DOHH2 (cell line): Measurements from ENCODE around the gene ITGAE.

Source experiments
- H3F3A ChIP-seq: fragments of 200-600 bp; sonication (generic), shearing (Covaris generic); 2 replicates; pipeline ENCODE4 v1.6.0; 2016; ENCODE audit warnings: antibody characterized with exemption, mild to moderate bottlenecking; ENCODE audit not compliant: control insufficient read depth, insufficient read depth
- H3K27ac ChIP-seq: fragments of 200-600 bp; sonication (generic); 2 replicates; pipeline ENCODE4 v1.5.1; 2014; ENCODE audit warnings: low read depth, mild to moderate bottlenecking, low read length, moderate library complexity
- H3K27me3 ChIP-seq: fragments of 200-600 bp; sonication (generic); 2 replicates; pipeline ENCODE4 v1.6.1; 2014; ENCODE audit warnings: mild to moderate bottlenecking, low read length, mixed read lengths; ENCODE audit not compliant: control insufficient read depth
- H3K36me3 ChIP-seq: fragments of 200-600 bp; sonication (generic); 2 replicates; pipeline ENCODE4 v1.6.1; 2014; ENCODE audit warnings: mild to moderate bottlenecking, low read length, moderate library complexity, mixed read lengths; ENCODE audit not compliant: control insufficient read depth
- H3K4me1 ChIP-seq: fragments of 200-600 bp; sonication (generic); 2 replicates; pipeline ENCODE4 v1.6.1; 2014; ENCODE audit warnings: mild to moderate bottlenecking, low read length, mixed read lengths; ENCODE audit not compliant: control insufficient read depth
- H3K4me2 ChIP-seq: fragments of 200-600 bp; sonication (generic); 2 replicates; pipeline ENCODE4 v1.6.0; 2014; ENCODE audit warnings: mild to moderate bottlenecking, low read length, moderate library complexity
- H3K4me3 ChIP-seq: fragments of 200-600 bp; sonication (generic); 2 replicates; pipeline ENCODE4 v1.5.1; 2014; ENCODE audit warnings: mild to moderate bottlenecking, low read length, mixed read lengths
- H3K79me2 ChIP-seq: fragments of 200-600 bp; sonication (generic); 2 replicates; pipeline ENCODE4 v1.6.1; 2014; ENCODE audit warnings: mild to moderate bottlenecking, low read length, mixed read lengths; ENCODE audit not compliant: control insufficient read depth
- H3K9me2 ChIP-seq: fragments of 200-600 bp; sonication (generic); replicated peaks from 2 replicates; pipeline ENCODE4 v1.6.1; 2014; ENCODE audit warnings: mild to moderate bottlenecking, low read length, mixed read lengths; ENCODE audit not compliant: control insufficient read depth
- H3K9me3 ChIP-seq: fragments of 200-600 bp; sonication (generic); 2 replicates; pipeline ENCODE4 v1.6.1; 2014; ENCODE audit warnings: antibody characterized with exemption, low read length, mixed read lengths; ENCODE audit not compliant: control insufficient read depth, insufficient read depth
- H4K20me1 ChIP-seq: fragments of 200-600 bp; sonication (generic); 2 replicates; pipeline ENCODE4 v1.6.0; 2014; ENCODE audit warnings: low read depth, mild to moderate bottlenecking, antibody characterized with exemption, low read length, moderate library complexity; ENCODE audit not compliant: control insufficient read depth, insufficient read depth
- CTCF ChIP-seq: fragments of 200-600 bp; sonication (generic); IDR thresholded peaks from one replicate; pipeline ENCODE4 v1.5.1; 2014; ENCODE audit warnings: antibody characterized with exemption, mild to moderate bottlenecking, low read depth, low read length; ENCODE audit not compliant: poor library complexity, severe bottlenecking
- EZH2phosphoT487 ChIP-seq: fragments of 200-600 bp; sonication (generic); IDR thresholded peaks from 2 replicates; pipeline ENCODE4 v1.6.1; 2017; ENCODE audit warnings: borderline replicate concordance, mild to moderate bottlenecking, antibody characterized with exemption, low read length, moderate library complexity, mixed read lengths

ITGAE gene

GRCh38 chr17:3809135-3809534, 8.1 kb upstream of the ITGAE start:
- Histone ChIP-seq H3K9me2 (no peaks in the 10 kb centered on the region), H3K27me3 (no peaks in the 10 kb centered on the region), H3K79me2 (peaks cover 22% of the 10 kb centered on the region), H3K9me3 (no peaks in the 10 kb centered on the region), H3K36me3 (peaks cover 51% of the 10 kb centered on the region), H3K4me3 (no peak overlapping the region), H4K20me1 (no peaks in the 10 kb centered on the region), H3F3A (peaks cover 27% of the 10 kb centered on the region), H3K4me1 (peaks cover 66% of the 10 kb centered on the region), H3K27ac (peak overlapping the region; percentile 85), H3K4me2 (peak overlapping the region; percentile 84)
- no peak for TF ChIP-seq CTCF
- no peak for TF ChIP-seq EZH2phosphoT487

- no peaks in the 10 kb centered on the region for H3K9me2 ChIP-seq
- H3K9me3 ChIP-seq, result no peaks in the 10 kb centered on the region
- no peaks in the 10 kb centered on the region for H4K20me1 ChIP-seq
- peaks cover 70% of the 10 kb centered on the region for H3K4me1 ChIP-seq
- H3K27ac ChIP-seq, result peak overlapping the region; percentile 85
- peak overlapping the region; percentile 12; the same call in 1 of the 2 replicates for H3K4me3 ChIP-seq
- peaks cover 22% of the 10 kb centered on the region for H3K79me2 ChIP-seq
- peak overlapping the region; percentile 84 for H3K4me2 ChIP-seq
- H3K27me3 ChIP-seq, result no peaks in the 10 kb centered on the region
- TF ChIP-seq CTCF (no peak), EZH2phosphoT487 (no peak)
- H3F3A ChIP-seq, result peaks cover 27% of the 10 kb centered on the region
- peaks cover 49% of the 10 kb centered on the region for H3K36me3 ChIP-seq
Measured at GRCh38 chr17:3808701-3809100, 7.7 kb upstream of the ITGAE start.

GRCh38 chr17:3805581-3805980, 4.6 kb upstream of the ITGAE start:
- H3K27me3 ChIP-seq, result no peaks in the 10 kb centered on the region
- no peak overlapping the region for H3K4me3 ChIP-seq
- peak overlapping the region; percentile 88 for H3K27ac ChIP-seq
- TF ChIP-seq CTCF (no peak), EZH2phosphoT487 (no peak)
- H3K79me2 ChIP-seq, result peaks cover 12% of the 10 kb centered on the region
- H4K20me1 ChIP-seq, result no peaks in the 10 kb centered on the region
- H3K4me1 ChIP-seq, result peaks cover 70% of the 10 kb centered on the region
- peaks cover 33% of the 10 kb centered on the region for H3F3A ChIP-seq
- peak overlapping the region; percentile 68; the same call in 1 of the 2 replicates for H3K4me2 ChIP-seq
- H3K9me3 ChIP-seq, result no peaks in the 10 kb centered on the region
- no peaks in the 10 kb centered on the region for H3K9me2 ChIP-seq
- H3K36me3 ChIP-seq, result peaks cover 29% of the 10 kb centered on the region
